Measurements from ENCODE around the gene ANTXR2.

DNA sequence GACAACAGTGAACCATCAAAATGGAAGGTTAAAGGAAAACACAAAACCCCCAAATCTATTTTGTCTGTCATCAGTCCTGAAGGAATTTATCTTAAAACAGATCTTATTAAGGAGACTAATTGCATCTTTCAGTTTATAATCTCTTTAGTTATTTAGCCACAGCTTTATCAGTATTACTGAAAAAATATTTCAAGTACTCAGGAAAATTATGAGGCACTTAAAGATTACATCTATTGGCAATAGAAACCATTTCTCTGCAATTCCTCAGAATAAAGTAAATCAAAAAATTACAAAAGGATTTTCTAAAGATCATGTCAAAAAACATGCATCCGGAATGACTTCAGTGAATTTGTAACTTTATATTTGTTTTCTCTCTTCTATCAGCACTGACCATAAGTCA lies 35.2 kb downstream of the ANTXR2 start:
- TF ChIP-seq EZH2 (IDR thresholded peaks at IDR 0.05) (no peak), EZH2phosphoT487 (IDR thresholded peaks at IDR 0.05) (no peak)
- TF ChIP-seq, protein P1, sequence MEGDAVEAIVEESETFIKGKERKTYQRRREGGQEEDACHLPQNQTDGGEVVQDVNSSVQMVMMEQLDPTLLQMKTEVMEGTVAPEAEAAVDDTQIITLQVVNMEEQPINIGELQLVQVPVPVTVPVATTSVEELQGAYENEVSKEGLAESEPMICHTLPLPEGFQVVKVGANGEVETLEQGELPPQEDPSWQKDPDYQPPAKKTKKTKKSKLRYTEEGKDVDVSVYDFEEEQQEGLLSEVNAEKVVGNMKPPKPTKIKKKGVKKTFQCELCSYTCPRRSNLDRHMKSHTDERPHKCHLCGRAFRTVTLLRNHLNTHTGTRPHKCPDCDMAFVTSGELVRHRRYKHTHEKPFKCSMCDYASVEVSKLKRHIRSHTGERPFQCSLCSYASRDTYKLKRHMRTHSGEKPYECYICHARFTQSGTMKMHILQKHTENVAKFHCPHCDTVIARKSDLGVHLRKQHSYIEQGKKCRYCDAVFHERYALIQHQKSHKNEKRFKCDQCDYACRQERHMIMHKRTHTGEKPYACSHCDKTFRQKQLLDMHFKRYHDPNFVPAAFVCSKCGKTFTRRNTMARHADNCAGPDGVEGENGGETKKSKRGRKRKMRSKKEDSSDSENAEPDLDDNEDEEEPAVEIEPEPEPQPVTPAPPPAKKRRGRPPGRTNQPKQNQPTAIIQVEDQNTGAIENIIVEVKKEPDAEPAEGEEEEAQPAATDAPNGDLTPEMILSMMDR (IDR thresholded peaks at IDR 0.05), result no peak

Measured in neural progenitor cell (in vitro differentiated cells).